Measurements from ENCODE around the gene MBP.
"Not testable (repeated sequence)": the region's sequence is repeated elsewhere in the genome, so short reads cannot be mapped to it uniquely, and the experiment has no call there.

MBP gene

DNA sequence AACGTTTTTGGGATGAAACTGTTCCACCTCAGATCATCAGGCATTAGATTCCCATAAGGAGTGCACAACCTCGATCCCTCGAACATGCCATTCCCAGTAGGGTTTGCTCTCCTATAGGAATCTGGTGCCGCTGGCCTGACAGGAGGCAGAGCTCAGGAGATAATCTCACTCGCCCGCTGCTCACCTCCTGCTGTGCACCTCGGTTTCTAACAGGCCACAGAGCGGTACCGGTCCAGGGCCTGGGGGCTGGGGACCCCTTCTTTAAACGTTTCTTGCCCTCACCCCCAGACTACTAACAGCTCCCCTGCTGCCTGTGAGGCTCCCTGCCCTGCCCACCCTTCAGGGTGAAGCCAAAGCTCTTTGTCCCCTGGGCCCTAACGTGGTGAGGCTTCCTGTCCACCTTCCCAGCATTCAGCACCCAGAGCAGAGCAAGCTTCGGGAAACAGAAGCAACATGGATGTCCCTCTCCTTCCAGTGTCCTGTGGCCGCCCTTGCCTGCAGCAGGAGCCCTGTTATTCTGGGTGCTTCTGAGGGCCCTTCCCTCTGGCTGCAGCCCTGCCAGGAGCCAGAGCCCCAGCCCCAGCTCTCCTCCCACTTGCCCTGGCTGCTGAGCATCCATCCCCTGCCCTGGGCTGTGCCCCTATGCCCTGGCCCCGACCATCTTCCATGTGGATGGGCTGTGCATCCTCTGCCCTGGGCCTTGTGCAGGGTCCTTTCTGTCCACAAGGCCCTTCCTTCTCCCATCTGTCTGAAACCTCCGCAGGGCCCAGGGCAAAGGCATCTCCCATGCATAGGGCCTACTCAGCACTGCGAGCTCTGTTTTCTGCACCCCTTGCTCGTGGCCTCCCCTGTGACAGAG lies 140.1 kb downstream of the MBP start:
- no peak for DNase-seq

DNA sequence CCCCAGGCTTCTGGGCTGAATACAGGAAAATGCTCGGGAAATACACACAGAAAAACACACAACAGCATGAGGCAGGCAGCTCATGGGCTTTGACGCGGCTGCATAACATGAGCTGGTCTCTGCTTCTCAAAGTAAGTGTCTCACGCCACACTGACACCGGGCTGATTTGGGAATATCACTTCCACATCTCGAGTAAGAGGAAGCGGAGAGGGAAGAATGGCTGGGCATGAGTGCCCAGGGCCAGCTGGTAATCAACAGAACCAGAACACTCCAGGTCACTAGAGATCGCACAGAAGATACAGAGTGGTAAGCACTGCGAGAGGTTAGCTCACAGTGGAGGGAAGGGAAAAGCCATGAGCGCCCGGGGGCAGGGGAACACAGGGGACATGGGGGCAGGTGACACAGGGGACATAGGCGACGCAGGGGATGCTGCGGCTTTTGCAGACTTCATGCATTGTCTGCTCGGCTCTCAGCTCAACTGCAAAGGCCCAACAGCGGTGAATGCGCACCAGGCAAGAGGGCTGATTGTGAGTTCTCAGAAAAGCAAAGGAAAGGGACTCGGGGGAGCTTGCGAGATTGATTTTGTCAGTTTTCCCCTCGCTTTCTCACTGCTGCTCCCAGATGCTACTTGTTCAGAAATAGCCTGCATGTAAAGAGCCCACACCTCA lies 141.4 kb downstream of the MBP start:
- no peak for DNase-seq

DNA sequence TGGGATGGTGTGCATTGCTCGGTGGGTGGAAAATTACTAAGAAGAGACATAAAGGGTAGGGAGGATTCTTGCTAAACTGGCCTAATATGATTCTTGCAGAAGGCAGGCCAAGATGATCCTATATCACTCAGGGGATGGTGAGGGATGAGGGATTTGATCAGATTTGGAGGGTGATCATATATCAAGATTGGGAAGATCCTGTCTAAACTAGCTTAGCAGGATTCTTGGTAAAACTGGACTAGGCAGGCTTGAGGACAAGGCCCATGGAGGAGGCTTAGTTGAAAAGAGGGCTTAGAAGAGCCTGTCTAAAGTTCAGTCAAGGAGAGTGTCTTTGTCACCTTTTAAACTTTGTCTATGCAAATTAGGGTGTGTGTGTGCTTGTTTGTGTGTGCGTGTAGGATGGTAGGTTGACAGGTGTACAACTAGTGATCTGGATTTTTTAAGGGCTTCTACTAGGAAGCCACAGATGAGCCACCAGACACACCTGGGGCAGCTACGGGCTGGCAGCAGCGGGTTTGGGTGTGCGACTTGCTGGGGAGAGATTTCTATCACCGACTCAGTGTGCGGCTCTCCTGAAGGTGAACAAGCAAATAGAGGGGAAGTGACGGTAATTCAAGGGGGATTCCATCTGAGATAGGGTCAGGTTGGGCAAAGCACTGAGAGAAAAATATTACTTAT lies 142.1 kb downstream of the MBP start:
- DNase-seq: not testable (repeated sequence)

DNA sequence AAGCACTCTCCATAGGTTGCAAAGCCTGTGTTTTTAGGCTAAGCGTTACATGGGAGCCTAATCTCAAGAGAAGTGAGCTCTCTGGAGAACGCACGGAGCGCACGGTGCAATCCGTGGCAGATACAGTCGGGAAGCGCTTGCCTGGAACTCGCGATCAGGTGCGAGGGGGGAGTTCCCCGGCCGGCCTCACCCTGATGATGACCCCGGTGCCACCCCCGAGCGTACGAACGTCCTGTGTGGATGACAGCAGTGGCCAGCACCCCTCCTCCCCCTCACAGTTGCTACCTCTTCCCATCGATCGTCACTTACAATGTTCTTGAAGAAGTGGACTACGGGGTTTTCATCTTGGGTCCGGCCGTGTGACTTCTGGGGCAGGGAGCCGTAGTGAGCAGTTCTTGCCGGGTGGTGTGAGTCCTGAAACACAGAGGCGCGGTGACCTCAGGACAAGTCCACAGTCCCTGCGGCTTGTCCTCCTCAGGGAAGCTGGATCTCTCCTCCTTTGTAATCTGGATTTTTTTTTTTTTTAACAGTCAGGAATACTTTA lies 142.9 kb downstream of the MBP start:
- no peak for DNase-seq

DNA sequence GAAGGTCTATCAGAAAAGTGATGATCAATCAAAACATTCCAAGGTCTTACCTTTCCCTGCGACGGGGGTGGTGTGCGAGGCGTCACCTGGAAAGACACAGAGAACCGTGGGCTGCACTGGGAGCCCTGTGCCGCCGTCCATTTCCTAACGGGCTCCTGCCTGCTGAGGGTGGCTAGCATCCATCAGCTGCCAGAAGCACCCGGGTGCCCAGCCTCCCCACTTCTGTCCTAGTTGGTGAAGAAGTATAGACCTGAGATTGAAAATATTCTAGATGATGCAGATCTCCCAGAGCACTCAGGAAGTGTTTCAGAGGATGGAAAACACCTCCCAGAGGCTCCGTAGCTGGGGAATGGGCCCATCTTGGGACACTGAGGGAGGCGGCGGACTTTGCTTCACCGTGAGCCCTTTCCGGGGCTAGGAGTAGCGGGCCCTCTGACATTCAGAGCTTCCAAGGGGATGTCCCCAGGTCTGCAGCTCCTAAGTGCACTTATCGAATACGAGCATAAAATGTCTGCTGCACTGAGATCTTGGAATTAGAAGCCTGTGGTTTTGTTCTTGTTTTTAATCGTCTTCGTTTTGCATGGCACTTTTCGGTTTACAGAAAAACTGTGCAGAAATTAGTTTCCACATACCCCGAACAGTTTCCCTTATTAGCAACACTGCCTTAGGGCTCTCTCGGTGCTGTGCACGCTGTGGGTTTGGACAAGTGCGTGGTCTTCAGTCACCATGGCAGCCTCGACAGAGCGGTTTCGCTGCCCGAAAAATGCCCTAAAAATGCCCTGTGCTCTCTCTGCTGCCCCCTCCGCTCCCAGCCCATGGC lies 143.5 kb downstream of the MBP start:
- no peak for DNase-seq

GRCh38 chr18:76988031-76988826 lies 144.4 kb downstream of the MBP start:
- peak in 1 of 58 donors; percentile 45 for DNase-seq

- DNase-seq: no peak
Measured at GRCh38 chr18:76986406-76986805, 146.2 kb downstream of the MBP start.

- DNase-seq: no peak
Measured at GRCh38 chr18:76985951-76986236, 146.7 kb downstream of the MBP start.

DNA sequence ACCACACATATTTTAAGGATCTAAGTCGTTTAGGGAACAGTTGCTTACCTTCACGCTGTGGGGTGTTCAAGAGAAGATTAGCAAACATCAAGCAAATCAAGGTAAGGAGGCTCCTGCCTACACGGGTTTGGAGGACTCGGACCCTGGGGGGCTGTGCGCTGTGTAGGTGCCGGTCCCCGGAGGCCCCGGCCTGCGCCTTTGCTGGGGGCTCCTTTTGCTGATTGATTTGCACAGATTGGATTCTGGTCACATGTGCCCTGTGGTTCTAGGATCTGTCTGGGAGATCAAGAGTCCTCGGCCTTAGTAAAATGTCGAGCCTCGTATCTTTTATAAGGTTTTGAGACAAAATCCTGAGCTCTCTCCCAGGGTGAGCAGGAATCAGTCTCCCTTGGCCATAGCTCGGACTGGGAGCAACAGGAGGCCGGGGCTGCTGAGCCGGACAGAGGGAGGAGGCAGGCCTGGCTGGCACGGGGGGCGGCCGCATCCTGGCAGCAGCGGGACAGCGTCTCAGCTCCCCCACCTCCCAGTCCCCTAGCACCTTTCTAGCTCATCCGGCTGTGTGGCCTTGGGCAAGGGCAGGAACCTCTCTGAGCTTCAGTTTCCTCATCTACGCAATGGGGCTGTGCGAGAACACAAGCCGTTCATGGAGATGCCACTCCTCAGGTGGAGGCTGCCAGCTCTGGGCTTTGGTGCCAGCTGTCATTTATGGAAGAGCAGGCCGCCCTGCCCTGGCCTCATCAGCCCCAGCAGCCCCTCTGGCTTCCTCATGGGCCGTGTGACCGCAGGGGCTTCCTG lies 147.2 kb downstream of the MBP start:
- DNase-seq: no peak

DNA sequence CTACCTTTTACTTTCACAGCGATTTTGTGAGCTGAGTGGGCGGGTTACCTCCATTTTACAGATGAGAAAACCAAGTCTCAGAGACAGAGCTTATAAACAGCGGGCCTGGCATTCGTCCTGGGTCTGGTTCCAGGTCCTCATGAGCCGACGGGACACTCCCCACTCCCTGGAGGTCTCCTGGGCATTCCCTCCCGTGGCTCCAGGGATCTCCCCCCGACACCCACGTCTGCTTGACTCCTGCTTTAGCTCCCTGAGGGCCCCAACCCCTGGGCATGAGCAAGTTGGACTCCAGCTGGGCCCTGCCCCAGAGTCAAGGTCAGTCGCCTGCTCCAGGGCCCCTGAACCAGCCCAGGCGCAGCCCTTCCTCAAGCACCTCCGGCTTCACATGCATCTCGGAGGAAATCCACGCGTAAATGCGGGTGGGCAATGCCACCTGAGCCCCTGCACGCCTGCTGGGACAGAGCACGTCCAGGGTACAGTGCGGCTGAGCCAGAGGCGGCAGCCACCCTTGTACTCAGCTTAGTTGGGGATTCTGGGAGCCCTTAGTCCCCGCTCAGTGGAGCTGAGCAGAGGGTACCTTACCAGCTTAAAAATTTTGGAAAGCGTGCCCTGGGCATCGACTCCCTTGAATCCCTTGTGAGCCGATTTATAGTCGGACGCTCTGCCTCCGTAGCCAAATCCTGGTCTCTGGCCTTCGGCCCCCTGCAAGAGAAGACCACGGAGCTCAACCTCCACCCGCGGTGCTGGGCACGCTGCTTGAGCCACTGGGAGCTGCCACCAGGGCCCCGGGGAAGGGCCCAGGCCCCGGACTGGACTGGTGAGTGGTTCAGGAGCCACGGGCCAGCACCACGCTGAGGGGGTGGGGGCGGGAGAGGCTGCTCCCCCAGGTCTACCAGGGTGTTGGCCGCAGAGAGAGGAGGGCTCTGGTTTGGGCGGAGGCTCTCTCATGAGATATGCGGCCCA lies 148.1 kb downstream of the MBP start:
- no peak for DNase-seq

GRCh38 chr18:76983613-76984051 lies 149.0 kb downstream of the MBP start:
- DNase-seq: no peak

- peak in 53 of 58 donors; percentile 20 to 87 (median 59) for DNase-seq
Measured at GRCh38 chr18:76982841-76983583, 149.6 kb downstream of the MBP start.

DNA sequence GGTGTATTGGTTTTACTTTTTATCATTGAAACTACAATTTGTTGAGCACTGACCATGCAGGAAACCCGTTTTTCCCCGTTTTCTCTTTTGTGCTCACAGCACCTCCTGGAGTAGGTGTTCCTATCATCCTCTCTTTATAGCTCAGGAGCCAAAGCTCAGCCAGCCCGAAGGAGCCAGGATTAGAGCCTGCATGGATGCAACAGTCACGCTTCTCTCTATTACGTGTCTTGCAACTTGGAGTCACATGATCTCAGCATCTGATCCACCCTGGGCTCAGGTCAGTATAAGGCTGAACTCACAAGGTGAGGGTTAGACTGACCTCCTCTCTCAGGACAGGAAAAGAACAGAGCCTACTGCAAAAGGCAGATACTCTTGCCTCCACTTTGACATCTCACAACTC lies 150.5 kb downstream of the MBP start:
- DNase-seq: no peak

GRCh38 chr18:76981396-76981968 lies 151.1 kb downstream of the MBP start:
- DNase-seq: no peak

DNA sequence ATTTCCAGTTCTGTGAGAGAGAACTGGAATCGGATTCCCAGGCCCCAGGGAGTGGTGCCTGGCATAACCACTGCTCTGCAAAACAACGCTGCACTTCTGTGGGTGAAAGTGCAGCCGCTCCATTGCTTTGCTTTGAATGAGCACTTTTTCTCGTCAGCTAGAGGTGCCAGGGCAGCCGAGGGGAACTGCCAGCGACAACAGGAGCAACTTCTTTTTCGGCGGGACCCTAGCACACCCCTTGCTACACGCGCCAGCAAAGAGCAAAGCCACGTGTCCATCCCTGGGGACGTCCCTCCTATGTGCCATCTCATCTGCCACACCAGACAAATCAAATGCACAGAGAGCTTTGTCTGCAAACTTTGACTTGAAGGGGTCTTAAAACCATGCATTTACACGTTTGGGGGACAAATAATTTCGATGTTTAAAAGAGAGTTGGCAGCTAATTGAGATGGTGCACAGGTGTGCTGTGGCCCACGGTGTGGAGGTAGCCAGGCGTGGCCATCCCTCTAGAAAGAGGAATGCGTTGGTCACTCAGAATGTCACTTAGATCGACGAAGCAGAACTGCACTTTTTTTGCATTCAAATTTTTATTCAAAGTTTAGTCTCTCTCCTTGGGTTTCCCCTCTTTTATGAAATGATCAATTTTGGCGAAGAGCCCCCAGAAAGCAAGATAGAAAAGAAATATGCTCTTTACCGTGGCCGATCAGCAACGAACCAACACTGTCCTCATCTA lies 151.8 kb downstream of the MBP start:
- peak in 3 of 58 donors; percentile 20 to 48 (median 26) for DNase-seq

DNA sequence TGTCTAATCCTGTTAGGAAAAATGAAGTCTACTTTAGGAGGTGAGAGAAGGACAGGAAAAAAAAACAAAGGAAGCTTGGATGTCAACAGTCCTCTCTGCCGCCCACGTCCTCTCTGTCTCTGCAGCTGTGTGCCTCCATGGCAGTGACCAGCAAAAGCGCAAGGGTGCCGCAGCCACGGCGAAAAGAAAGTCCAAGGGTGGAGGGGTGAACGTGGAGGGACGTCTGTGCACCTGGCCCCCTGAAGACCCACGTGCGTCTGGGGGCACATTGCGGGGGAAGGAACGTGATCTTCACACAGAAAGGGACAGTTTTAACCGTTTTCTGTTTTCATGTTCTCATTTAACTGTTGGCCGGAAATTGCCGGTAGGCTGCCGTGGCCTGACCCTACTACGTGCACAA lies 152.7 kb downstream of the MBP start:
- no peak for DNase-seq
